Ishikawa (cell line): ENCODE results near the gene MUC12.

Source experiments
- CEBPB ChIP-seq: IDR thresholded peaks from 2 replicates; pipeline ENCODE4 v1.6.1; 2012
- CREB1 ChIP-seq: IDR thresholded peaks from 2 replicates; pipeline ENCODE4 v1.6.1; 2012; ENCODE audit warnings: low read depth
- EGR1 ChIP-seq: IDR thresholded peaks from 2 replicates; pipeline ENCODE4 v1.6.1; 2012
- EP300 ChIP-seq: IDR thresholded peaks from 2 replicates; pipeline ENCODE4 v1.6.1; 2012; ENCODE audit warnings: borderline replicate concordance
- FOXM1 ChIP-seq: IDR thresholded peaks from 2 replicates; pipeline ENCODE4 v1.6.1; 2012; ENCODE audit warnings: low read depth, borderline replicate concordance
- NFIC ChIP-seq: IDR thresholded peaks from 2 replicates; pipeline ENCODE4 v1.6.1; 2012
- RAD21 ChIP-seq: IDR thresholded peaks from 2 replicates; pipeline ENCODE4 v1.6.1; 2012; ENCODE audit warnings: low read depth
- REST ChIP-seq: IDR thresholded peaks from 2 replicates; pipeline ENCODE4 v1.6.1; 2012; ENCODE audit warnings: low read depth, mild to moderate bottlenecking
- TAF1 ChIP-seq: IDR thresholded peaks from 2 replicates; pipeline ENCODE4 v1.6.1; 2012; ENCODE audit warnings: low read depth, mild to moderate bottlenecking
- TCF12 ChIP-seq: IDR thresholded peaks from 2 replicates; pipeline ENCODE4 v1.6.1; 2012; ENCODE audit warnings: low read depth
- TEAD4 ChIP-seq: IDR thresholded peaks from 2 replicates; pipeline ENCODE4 v1.6.1; 2012
- USF1 ChIP-seq: IDR thresholded peaks from 2 replicates; pipeline ENCODE4 v1.6.1; 2012
- YY1 ChIP-seq: IDR thresholded peaks from 2 replicates; pipeline ENCODE4 v1.6.1; 2012; ENCODE audit warnings: low read depth
- ZBTB7A ChIP-seq: IDR thresholded peaks from 2 replicates; pipeline ENCODE4 v1.6.1; 2012; ENCODE audit warnings: low read depth
- TF ChIP-seq, protein P1 (sequence below): IDR thresholded peaks from 2 replicates; pipeline ENCODE4 v1.6.1; 2012

Gene MUC12

DNA sequence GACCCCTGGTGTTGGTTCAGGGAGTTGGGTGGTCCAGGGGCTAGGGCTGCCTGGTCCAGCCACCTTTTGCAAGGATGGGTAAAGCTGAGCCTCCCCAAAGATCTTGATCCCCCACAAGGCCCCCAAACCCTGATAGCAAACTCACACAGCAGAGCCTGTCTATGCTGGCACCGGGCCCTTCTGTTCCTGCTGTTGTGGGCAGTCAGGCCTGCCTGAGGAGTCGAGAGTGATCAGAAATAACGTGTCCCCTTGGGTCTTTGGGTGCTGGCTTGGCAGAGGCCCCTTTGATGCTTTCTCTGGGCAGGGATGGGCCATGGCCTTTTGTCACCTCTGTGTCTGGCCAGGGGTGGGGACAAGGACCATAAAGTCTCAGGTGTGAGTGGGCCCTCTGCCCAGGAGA is 715 bp upstream of the MUC12 start:
- TF ChIP-seq CEBPB (no peak), TAF1 (no peak), TEAD4 (no peak), TCF12 (no peak), EGR1 (no peak), ZBTB7A (no peak), RAD21 (no peak), USF1 (no peak), EP300 (no peak), FOXM1 (no peak), REST (no peak), CREB1 (no peak), YY1 (no peak), NFIC (no peak)
- TF ChIP-seq, protein P1, sequence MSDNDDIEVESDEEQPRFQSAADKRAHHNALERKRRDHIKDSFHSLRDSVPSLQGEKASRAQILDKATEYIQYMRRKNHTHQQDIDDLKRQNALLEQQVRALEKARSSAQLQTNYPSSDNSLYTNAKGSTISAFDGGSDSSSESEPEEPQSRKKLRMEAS = no peak

DNA sequence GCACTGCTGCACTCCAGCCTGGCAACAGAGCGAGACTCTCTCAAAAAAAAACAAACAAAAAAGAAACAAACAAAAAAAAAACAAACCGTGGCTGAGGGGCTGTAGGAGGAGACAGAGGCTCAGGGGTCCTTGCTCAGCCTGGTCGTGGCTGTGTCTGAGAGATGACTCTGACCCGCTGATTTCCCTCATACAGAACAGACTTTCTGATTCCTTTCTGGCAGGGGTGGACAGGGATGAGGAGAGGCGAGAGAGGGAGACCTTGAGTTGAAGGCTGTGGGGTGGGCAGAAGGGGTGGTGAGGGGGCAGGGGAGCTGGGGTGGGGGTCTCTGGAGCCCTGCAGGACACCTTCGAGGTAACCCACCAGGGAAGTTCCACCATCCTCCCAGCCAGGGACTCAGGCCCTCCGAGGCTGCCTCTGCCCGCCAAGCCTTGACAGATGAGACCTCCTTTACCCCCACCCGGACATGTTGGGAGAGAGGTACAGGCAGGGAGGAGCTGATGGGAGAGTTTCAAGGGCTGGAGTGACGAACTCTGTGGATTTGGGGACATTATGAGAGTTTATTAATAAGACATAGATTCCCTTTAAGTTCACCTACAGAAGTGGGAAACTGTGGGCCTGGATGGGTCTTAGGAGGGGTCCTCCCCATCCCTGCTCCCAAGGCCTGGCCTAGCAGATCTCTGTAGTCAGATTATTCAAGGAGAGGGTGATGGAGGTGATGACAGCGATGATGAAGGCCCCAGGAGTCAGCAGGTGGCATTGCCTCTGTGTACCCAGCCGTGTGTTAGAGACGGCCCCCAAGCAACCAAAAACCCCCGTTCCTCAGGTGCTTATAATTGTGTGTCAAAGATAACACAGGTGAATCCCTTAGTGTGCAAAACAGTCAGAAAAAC is 2.0 kb downstream of the MUC12 start:
- TF ChIP-seq TCF12 (no peak), CREB1 (no peak), REST (no peak), YY1 (no peak), NFIC (no peak), ZBTB7A (no peak), FOXM1 (no peak)

GRCh38 chr7:100972002-100972347 is 2.6 kb downstream of the MUC12 start:
- TF ChIP-seq EGR1 (no peak), TAF1 (no peak), RAD21 (no peak), ZBTB7A (no peak), YY1 (no peak), REST (no peak), NFIC (no peak), TEAD4 (no peak), USF1 (no peak), FOXM1 (no peak), CREB1 (no peak), CEBPB (no peak), EP300 (no peak), TCF12 (no peak)
- TF ChIP-seq, protein P1 = no peak

- TF ChIP-seq FOXM1 = no peak
- no peak for TF ChIP-seq TCF12
- TF ChIP-seq CREB1 = no peak
- TF ChIP-seq REST = no peak
- TF ChIP-seq EP300 = no peak
- no peak for TF ChIP-seq CEBPB
- no peak for TF ChIP-seq EGR1
- TF ChIP-seq RAD21 = no peak
Observed at GRCh38 chr7:100974021-100974420, 4.7 kb downstream of the MUC12 start.
